ENCODE results near the gene CNTN5. TPM values are rescaled to one million over a fixed set of nuclear protein-coding genes. Genes with fewer than 3 reads are reported as not detected.

Gene CNTN5
- total RNA-seq, 1 experiment from 2014 or later, result not detected

DNA sequence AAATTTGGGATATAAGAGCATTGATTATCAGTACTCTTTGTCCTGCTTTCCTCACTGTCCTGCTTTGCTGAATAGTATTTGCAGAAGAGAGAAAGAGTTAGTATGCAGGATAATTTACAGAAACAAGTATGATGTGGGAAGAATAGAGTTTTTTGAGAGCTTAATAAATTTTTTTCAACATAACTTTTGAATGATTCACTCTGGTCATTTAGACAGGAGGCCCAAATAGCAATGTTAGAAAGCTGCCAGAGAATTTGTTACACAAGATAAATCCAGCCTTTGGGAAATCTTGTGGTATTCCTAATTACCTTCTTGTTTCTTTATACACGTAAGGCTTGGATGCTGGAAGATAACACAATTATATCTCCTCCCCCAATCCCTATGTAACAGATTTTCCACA, 484.6 kb downstream of the CNTN5 start:
- Histone ChIP-seq H3K9me2 (replicated peaks; ENCODE audit: low read length) (no peaks in the 10 kb centered on the region; the same call in 1 of the 2 replicates), H3K9ac (ENCODE audit: low read length) (no peak overlapping the region), H3K36me3 (ENCODE audit: low read depth, low read length) (no peaks in the 10 kb centered on the region), H3K4me1 (ENCODE audit: insufficient read depth, low read length) (no peaks in the 10 kb centered on the region), H4K20me1 (ENCODE audit: low read length) (no peaks in the 10 kb centered on the region), H3K27ac (ENCODE audit: low read length) (no peak overlapping the region), H3K9me3 (ENCODE audit: low read length) (no peaks in the 10 kb centered on the region), H3K79me2 (ENCODE audit: low read length) (no peaks in the 10 kb centered on the region), H3F3A (ENCODE audit: low read length, unreplicated experiment) (no peaks in the 10 kb centered on the region), H3K4me2 (ENCODE audit: low read length) (no peak overlapping the region), H3K27me3 (ENCODE audit: low read length) (no peaks in the 10 kb centered on the region), H3K4me3 (ENCODE audit: low read length) (no peak overlapping the region), H2AFZ (ENCODE audit: low read length) (no peak overlapping the region)
- intact Hi-C loops (cut with micrococcal nuclease), result no loop called here
- peak; percentile 41 for DNase-seq
- no peak for TF ChIP-seq EZH2phosphoT487 (IDR thresholded peaks at IDR 0.05; ENCODE audit: borderline replicate concordance, low read length)
- TF ChIP-seq EZH2 (IDR thresholded peaks at IDR 0.05; ENCODE audit: low read length, unreplicated experiment), result no peak
- TF ChIP-seq, protein P1, sequence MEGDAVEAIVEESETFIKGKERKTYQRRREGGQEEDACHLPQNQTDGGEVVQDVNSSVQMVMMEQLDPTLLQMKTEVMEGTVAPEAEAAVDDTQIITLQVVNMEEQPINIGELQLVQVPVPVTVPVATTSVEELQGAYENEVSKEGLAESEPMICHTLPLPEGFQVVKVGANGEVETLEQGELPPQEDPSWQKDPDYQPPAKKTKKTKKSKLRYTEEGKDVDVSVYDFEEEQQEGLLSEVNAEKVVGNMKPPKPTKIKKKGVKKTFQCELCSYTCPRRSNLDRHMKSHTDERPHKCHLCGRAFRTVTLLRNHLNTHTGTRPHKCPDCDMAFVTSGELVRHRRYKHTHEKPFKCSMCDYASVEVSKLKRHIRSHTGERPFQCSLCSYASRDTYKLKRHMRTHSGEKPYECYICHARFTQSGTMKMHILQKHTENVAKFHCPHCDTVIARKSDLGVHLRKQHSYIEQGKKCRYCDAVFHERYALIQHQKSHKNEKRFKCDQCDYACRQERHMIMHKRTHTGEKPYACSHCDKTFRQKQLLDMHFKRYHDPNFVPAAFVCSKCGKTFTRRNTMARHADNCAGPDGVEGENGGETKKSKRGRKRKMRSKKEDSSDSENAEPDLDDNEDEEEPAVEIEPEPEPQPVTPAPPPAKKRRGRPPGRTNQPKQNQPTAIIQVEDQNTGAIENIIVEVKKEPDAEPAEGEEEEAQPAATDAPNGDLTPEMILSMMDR (conservative IDR thresholded peaks at IDR 0.05; ENCODE audit: low read depth, low read length), result no peak
- ChIA-PET POLR2A (ENCODE audit: unreplicated experiment) (interaction anchor here (0.6 kb wide), 2 partner anchors 17 to 327 kb away, joined by 3 read pairs; no protein-coding TSS in a partner anchor), CTCF (no interaction called here)
- no TSS peak for BruUV-seq (replicated peaks)
- ATAC-seq, result no peak; the same call in 1 of the 2 replicates

DNA sequence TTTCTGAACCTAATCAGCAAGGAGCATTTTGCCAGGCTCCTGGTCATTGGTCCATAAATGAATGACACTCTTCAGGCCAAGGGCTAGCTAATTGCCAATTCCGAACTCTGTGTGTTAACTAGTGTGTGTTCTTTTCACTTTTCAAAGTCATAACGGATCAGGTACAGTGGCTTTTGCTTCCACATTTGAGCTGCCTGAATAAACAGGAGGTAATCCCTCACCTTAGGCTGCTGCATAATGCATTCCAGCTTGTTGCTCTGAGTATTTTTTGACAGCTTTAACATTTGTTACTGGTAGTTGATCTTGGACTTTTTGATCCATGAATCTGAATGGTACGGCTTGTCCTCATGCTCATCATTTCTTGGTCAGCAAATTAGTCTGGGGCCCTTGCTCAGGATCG, 485.1 kb downstream of the CNTN5 start:
- intact Hi-C loops (cut with micrococcal nuclease), result no loop called here
- Histone ChIP-seq H3K9me3 (ENCODE audit: low read length) (no peaks in the 10 kb centered on the region), H3K27me3 (ENCODE audit: low read length) (no peaks in the 10 kb centered on the region), H3K4me1 (ENCODE audit: insufficient read depth, low read length) (no peaks in the 10 kb centered on the region), H3K9me2 (replicated peaks; ENCODE audit: low read length) (no peaks in the 10 kb centered on the region; the same call in 1 of the 2 replicates), H4K20me1 (ENCODE audit: low read length) (no peaks in the 10 kb centered on the region), H3K4me3 (ENCODE audit: low read length) (no peak overlapping the region), H3K27ac (ENCODE audit: low read length) (no peak overlapping the region), H3K4me2 (ENCODE audit: low read length) (no peak overlapping the region), H2AFZ (ENCODE audit: low read length) (0 out of 2 replicates have a peak overlapping the region, but pooled peaks have one; percentile 18), H3K79me2 (ENCODE audit: low read length) (no peaks in the 10 kb centered on the region), H3F3A (ENCODE audit: low read length, unreplicated experiment) (no peaks in the 10 kb centered on the region), H3K36me3 (ENCODE audit: low read depth, low read length) (no peaks in the 10 kb centered on the region), H3K9ac (ENCODE audit: low read length) (no peak overlapping the region)
- ATAC-seq (no peak), DNase-seq (no peak)
- TF ChIP-seq EZH2phosphoT487 (IDR thresholded peaks at IDR 0.05; ENCODE audit: borderline replicate concordance, low read length) (no peak), EZH2 (IDR thresholded peaks at IDR 0.05; ENCODE audit: low read length, unreplicated experiment) (no peak)
- TF ChIP-seq, protein P1 (conservative IDR thresholded peaks at IDR 0.05; ENCODE audit: low read depth, low read length), result no peak
- CTCF ChIA-PET, result interaction anchor here (0.6 kb wide), 1 partner anchor 174 kb away, joined by 3 read pairs; no protein-coding TSS in a partner anchor
- POLR2A ChIA-PET (ENCODE audit: unreplicated experiment), result no interaction called here
- BruUV-seq (replicated peaks), result no TSS peak

DNA sequence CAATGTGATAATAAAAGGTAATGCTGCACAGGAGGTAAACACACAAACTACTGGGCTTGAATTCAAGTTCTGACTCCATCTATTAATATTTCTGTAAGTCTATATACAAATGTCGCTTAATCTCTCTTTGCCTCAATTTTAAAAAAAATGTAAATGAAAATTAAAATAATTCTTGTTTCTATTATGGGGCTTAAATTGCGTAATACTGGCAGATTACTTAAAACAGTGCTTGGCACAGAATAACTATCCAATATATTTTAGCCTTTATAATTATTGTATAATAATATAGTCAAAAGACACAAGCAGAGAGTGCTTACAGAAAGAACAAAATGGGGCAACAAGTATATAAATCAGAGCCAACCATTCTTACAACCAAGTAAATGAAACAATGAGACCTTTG, 489.1 kb downstream of the CNTN5 start:
- ATAC-seq (no peak), DNase-seq (no peak)
- Histone ChIP-seq H3K4me3 (ENCODE audit: low read length) (no peak overlapping the region), H3K4me1 (ENCODE audit: insufficient read depth, low read length) (no peaks in the 10 kb centered on the region), H3K9me2 (replicated peaks; ENCODE audit: low read length) (no peaks in the 10 kb centered on the region), H3K9me3 (ENCODE audit: low read length) (no peaks in the 10 kb centered on the region), H3K4me2 (ENCODE audit: low read length) (no peak overlapping the region), H3K9ac (ENCODE audit: low read length) (no peak overlapping the region), H4K20me1 (ENCODE audit: low read length) (no peaks in the 10 kb centered on the region), H3K27ac (ENCODE audit: low read length) (no peak overlapping the region), H3K79me2 (ENCODE audit: low read length) (no peaks in the 10 kb centered on the region), H3K27me3 (ENCODE audit: low read length) (no peaks in the 10 kb centered on the region), H3F3A (ENCODE audit: low read length, unreplicated experiment) (no peaks in the 10 kb centered on the region), H3K36me3 (ENCODE audit: low read depth, low read length) (no peaks in the 10 kb centered on the region), H2AFZ (ENCODE audit: low read length) (no peak overlapping the region)
- BruUV-seq (replicated peaks), result no TSS peak
- POLR2A ChIA-PET (ENCODE audit: unreplicated experiment), result no interaction called here
- no peak for TF ChIP-seq EZH2 (IDR thresholded peaks at IDR 0.05; ENCODE audit: low read length, unreplicated experiment)
- TF ChIP-seq, protein P1 (conservative IDR thresholded peaks at IDR 0.05; ENCODE audit: low read depth, low read length), result no peak
- TF ChIP-seq EZH2phosphoT487 (IDR thresholded peaks at IDR 0.05; ENCODE audit: borderline replicate concordance, low read length), result no peak
- intact Hi-C loops (cut with micrococcal nuclease), result no loop called here
- CTCF ChIA-PET, result no interaction called here
